Nephron progenitor cell (in vitro differentiated cells): ENCODE results near the gene RP9.

Experiments
- DNase-seq: peaks from one replicate; pipeline ENCODE4 v3.0.0; 2021
- H3K27ac Mint-ChIP-seq: 2 replicates; pipeline ENCODE4 v1.8.0; 2021; ENCODE audit warnings: mild to moderate bottlenecking, moderate library complexity, mixed read lengths
- H3K27me3 Mint-ChIP-seq: 2 replicates; pipeline ENCODE4 v1.8.0; 2021; ENCODE audit warnings: mild to moderate bottlenecking, low read depth, mixed read lengths; ENCODE audit not compliant: poor library complexity
- H3K36me3 Mint-ChIP-seq: 2 replicates; pipeline ENCODE4 v1.8.0; 2021; ENCODE audit warnings: low read depth, mixed read lengths
- H3K4me1 Mint-ChIP-seq: 2 replicates; pipeline ENCODE4 v1.8.0; 2021; ENCODE audit warnings: mixed read lengths
- H3K4me3 Mint-ChIP-seq: 2 replicates; pipeline ENCODE4 v1.8.0; 2021; ENCODE audit warnings: mild to moderate bottlenecking, moderate library complexity, mixed read lengths
- H3K9me3 Mint-ChIP-seq: 2 replicates; pipeline ENCODE4 v1.8.0; 2021; ENCODE audit warnings: mild to moderate bottlenecking, moderate library complexity, mixed read lengths
- TF ChIP-seq, protein P1 (sequence below): fragments of 200-600 bp; sonication (generic); IDR thresholded peaks from 2 replicates; pipeline ENCODE4 v1.5.0; 2021; ENCODE audit warnings: antibody characterized with exemption

RP9 gene

DNA sequence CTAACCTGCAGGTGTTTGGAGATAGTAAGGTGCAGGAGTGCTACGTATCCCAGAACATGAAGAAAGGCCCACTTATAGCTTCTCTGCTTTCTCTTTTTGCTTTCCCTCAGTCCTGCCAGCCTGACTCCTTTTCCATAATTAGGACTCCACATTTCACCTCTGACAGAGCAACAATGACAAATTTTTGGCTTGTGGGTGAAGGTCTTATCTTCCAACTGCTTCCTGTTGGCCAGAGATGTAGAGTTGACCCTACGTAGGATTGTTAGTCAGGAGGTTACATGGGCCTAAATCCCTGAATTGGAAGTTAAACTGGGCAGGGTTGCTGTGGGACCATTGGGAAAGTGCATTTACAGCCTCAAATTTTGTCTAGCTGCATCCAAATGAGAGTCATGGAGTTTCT, 21.3 kb downstream of the RP9 start:
- Mint-ChIP-seq H3K4me3 (no peak overlapping the region), H3K4me1 (no peaks in the 10 kb centered on the region), H3K9me3 (peaks cover 5% of the 10 kb centered on the region), H3K27ac (no peak overlapping the region), H3K36me3 (peaks cover 3% of the 10 kb centered on the region), H3K27me3 (peaks cover 8% of the 10 kb centered on the region)
- TF ChIP-seq, protein P1, sequence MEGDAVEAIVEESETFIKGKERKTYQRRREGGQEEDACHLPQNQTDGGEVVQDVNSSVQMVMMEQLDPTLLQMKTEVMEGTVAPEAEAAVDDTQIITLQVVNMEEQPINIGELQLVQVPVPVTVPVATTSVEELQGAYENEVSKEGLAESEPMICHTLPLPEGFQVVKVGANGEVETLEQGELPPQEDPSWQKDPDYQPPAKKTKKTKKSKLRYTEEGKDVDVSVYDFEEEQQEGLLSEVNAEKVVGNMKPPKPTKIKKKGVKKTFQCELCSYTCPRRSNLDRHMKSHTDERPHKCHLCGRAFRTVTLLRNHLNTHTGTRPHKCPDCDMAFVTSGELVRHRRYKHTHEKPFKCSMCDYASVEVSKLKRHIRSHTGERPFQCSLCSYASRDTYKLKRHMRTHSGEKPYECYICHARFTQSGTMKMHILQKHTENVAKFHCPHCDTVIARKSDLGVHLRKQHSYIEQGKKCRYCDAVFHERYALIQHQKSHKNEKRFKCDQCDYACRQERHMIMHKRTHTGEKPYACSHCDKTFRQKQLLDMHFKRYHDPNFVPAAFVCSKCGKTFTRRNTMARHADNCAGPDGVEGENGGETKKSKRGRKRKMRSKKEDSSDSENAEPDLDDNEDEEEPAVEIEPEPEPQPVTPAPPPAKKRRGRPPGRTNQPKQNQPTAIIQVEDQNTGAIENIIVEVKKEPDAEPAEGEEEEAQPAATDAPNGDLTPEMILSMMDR: no peak
- DNase-seq: no peak

DNA sequence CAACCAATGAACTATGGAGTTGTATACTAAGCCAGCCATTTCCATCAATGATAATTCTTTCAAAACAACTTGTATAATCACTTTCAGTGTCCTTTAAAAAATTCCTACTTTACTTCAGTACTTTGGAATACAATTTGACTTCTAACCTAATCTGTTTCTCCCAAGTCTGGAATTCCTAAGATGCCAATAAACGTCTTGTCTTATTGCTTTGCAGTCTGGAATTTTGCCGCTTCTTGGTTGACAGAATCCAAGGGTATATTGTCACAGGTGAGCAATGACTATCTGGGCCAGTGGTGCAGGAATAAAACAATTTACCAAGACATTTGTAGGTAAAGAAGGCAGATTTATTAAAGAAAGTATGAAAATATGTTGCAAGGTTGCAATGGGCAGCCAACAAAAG, 21.8 kb downstream of the RP9 start:
- TF ChIP-seq, protein P1: no peak
- peaks cover 8% of the 10 kb centered on the region for H3K27me3 Mint-ChIP-seq
- no peak overlapping the region for H3K27ac Mint-ChIP-seq
- no peaks in the 10 kb centered on the region for H3K4me1 Mint-ChIP-seq
- H3K4me3 Mint-ChIP-seq: no peak overlapping the region
- no peaks in the 10 kb centered on the region for H3K36me3 Mint-ChIP-seq
- peaks cover 5% of the 10 kb centered on the region for H3K9me3 Mint-ChIP-seq
- DNase-seq: no peak

DNA sequence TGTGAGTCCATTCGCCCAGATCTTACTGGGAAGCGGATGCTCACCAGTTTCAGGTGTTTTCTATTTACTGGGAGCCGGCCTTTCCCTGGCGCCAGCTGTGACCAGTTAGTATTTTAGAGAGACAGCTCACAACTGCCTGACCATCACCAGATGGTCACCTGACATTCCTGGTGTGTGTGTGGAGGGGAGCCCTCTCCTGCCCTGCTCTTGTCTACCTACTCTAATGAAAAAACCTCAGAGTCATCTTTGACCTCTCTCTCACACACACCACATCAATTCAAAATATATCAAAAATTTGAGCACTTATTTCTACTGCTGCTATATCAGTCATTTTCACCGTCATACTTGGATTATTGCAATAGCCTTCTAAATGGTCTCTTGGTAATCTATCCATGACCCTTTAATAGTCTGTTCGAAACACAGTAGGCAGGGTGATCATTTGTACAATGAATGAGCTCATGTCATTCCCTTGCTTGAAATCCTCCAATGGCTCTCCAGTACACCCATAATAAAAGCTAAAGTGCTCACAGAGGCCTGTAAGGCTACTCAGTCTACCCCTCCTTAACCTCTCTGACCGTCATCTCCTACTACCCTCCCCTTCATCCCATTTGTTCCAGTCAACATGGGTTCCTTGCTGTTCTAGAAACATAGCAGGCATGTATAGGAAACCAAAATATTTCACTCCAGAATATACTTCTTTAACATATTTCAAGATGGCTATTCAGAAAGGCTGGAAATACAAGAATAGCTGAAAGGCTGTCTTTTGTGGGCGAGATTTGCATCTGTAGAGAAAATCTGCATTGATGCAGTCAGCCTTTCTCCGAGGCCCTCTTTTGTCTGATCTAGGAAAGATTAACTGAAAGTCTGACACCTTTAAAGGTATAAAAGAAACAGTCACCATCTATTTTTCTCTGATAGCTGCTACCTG, 29.2 kb downstream of the RP9 start:
- Mint-ChIP-seq H3K36me3 (no peaks in the 10 kb centered on the region), H3K9me3 (no peaks in the 10 kb centered on the region), H3K4me1 (no peaks in the 10 kb centered on the region), H3K27ac (no peak overlapping the region), H3K27me3 (peaks cover 10% of the 10 kb centered on the region), H3K4me3 (no peak overlapping the region)
- TF ChIP-seq, protein P1: no peak
- no peak for DNase-seq

DNA sequence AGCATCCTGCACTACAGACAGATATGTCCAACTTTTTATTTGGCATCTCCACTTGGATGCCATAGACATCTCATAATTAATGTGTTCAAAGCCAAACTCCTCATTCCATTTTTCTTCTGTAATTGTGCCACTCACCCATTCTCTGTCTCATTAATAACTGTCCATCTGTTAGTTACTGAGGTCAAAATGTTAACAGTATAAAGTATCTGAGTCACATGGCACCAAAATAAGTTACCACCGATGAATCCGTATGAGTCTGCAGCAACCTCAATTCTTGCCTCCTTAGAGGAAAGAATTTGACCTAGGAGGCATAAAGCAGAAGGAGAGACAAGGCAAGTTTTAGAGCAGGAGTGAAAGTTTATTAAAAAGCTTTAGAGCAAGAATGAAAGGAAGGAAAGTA, 30.1 kb downstream of the RP9 start:
- H3K4me3 Mint-ChIP-seq: no peak overlapping the region
- no peaks in the 10 kb centered on the region for H3K4me1 Mint-ChIP-seq
- H3K9me3 Mint-ChIP-seq: no peaks in the 10 kb centered on the region
- peaks cover 10% of the 10 kb centered on the region for H3K27me3 Mint-ChIP-seq
- no peak for DNase-seq
- H3K27ac Mint-ChIP-seq: no peak overlapping the region
- TF ChIP-seq, protein P1: no peak
- H3K36me3 Mint-ChIP-seq: no peaks in the 10 kb centered on the region

DNA sequence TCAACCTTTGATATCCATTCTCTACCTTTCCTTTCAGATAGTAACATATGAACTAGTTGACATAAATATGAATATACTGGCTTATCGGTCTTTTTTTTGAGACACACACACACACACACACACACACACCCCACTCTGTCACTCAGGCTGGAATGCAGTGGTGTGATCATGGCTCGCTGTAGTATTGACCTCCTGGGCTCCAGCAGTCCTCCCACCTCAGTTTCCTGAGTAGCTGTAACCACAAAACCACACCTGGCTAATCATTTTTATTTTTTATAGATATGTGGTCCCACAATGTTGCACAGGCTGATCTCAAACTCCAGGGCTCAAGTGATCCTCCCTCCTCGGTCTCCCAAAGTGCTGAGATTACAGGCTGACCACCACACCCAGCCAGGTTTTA, 32.5 kb downstream of the RP9 start:
- Mint-ChIP-seq H3K27me3 (peaks cover 10% of the 10 kb centered on the region), H3K27ac (no peak overlapping the region), H3K36me3 (no peaks in the 10 kb centered on the region), H3K9me3 (peaks cover 7% of the 10 kb centered on the region), H3K4me1 (no peaks in the 10 kb centered on the region), H3K4me3 (no peak overlapping the region)
- TF ChIP-seq, protein P1: no peak
- no peak for DNase-seq
